ENCODE measurements around the gene RPL38. TPM values are rescaled to one million over a fixed set of nuclear protein-coding genes. Genes with fewer than 3 reads are reported as not detected.

Gene RPL38
- total RNA-seq, 3 donors from 2014 or later (not counting 1 experiment from before 2014, with no cell fraction given): 560 to 802 (median 759) TPM

DNA sequence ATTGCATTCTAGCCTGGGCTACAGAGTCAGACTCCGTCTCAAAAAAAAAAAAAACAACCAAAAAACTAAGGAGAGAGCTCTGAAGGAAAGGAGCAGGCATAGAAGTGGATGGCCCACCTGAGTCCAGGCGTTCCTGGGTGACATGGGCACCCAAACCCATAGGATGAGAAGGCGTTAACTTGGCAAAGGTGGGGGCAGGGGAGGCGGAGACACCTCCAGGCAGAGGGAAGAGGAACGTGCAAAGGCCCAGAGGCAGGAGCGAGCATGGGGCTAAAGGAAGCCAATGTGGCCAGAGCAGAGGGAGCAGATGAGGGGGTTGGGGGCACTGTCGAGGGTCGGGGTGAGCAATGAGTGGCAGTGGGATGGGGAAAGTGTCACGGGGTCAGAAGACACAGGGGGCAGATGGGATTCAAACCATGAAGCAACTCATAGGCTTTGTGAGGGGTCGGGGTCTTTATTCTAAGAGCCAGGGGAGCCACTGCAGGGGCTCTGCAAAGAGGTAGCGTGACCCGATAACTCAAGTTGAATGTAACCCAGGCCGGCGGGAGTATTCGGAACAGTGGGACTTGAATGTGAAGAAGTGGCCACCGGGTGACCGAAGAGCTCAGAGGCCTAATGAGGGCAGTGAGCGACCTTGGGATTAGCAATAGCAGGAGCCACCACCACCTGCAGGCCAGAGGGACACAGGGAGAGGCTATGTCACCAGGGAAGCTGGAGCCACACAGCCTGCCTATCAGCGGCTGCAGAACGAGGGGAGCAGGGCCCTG is 21.7 kb downstream of the RPL38 start:
- no peaks in the 10 kb centered on the region for H3K36me3 Mint-ChIP-seq
- peaks cover 0 to 3% of the 10 kb centered on the region in 2 donors for H3K27me3 Mint-ChIP-seq (ENCODE audit: low read depth in 2 of 2)
- Histone ChIP-seq H3K4me3 (ENCODE audit: low read length) (no peak overlapping the region), H3K4me1 (ENCODE audit: control insufficient read depth, insufficient read depth, low read length) (no peaks in the 10 kb centered on the region), H3K36me3 (ENCODE audit: control insufficient read depth, insufficient read depth, low read length) (peaks cover 2% of the 10 kb centered on the region), H3K27ac (ENCODE audit: low read length) (no peak overlapping the region), H3K27me3 (ENCODE audit: control insufficient read depth, insufficient read depth, low read length) (no peaks in the 10 kb centered on the region), H3K9me3 (ENCODE audit: control insufficient read depth, insufficient read depth, low read length) (no peaks in the 10 kb centered on the region)
- intact Hi-C loops (cut with micrococcal nuclease): no loop called here
- no peak overlapping the region for H3K27ac Mint-ChIP-seq
- H3K4me1 Mint-ChIP-seq: peaks cover 0 to 14% of the 10 kb centered on the region in 2 donors
- 95% methylated on average over 20 of the region's 20 CpGs for WGBS (ENCODE audit: insufficient coverage)
- ATAC-seq (no peak), DNase-seq (no peak)
- TF ChIP-seq, protein P1, sequence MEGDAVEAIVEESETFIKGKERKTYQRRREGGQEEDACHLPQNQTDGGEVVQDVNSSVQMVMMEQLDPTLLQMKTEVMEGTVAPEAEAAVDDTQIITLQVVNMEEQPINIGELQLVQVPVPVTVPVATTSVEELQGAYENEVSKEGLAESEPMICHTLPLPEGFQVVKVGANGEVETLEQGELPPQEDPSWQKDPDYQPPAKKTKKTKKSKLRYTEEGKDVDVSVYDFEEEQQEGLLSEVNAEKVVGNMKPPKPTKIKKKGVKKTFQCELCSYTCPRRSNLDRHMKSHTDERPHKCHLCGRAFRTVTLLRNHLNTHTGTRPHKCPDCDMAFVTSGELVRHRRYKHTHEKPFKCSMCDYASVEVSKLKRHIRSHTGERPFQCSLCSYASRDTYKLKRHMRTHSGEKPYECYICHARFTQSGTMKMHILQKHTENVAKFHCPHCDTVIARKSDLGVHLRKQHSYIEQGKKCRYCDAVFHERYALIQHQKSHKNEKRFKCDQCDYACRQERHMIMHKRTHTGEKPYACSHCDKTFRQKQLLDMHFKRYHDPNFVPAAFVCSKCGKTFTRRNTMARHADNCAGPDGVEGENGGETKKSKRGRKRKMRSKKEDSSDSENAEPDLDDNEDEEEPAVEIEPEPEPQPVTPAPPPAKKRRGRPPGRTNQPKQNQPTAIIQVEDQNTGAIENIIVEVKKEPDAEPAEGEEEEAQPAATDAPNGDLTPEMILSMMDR (IDR thresholded peaks at IDR 0.05): no peak
- H3K4me3 Mint-ChIP-seq: no peak overlapping the region
- H3K9me3 Mint-ChIP-seq: no peaks in the 10 kb centered on the region

DNA sequence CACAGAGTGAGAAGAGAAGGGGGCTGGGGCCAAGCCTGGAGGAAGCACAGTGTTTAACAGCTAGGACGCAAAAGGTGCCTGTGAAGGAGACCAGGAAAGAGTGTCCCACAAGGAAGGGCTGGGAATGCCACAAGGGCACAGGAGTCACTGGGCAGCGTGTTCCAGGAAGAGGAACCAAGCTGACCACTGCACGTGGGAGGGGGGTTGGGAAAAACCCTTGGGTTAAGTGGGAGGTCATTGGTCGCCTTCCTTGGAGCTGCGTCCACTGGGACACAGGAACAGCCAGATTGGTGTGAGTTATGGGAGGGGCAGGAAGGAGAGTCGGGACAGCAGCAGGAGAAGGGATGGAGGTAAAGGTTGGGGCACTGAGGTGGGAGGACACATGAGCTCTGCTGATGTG is 22.8 kb downstream of the RPL38 start:
- H3K4me3 Mint-ChIP-seq: no peak overlapping the region
- H3K36me3 ChIP-seq (ENCODE audit: control insufficient read depth, insufficient read depth, low read length): peaks cover 2% of the 10 kb centered on the region
- TF ChIP-seq, protein P1 (IDR thresholded peaks at IDR 0.05): no peak
- H3K9me3 ChIP-seq (ENCODE audit: control insufficient read depth, insufficient read depth, low read length): no peaks in the 10 kb centered on the region
- ATAC-seq (no peak), DNase-seq (no peak)
- no peaks in the 10 kb centered on the region for H3K4me1 ChIP-seq (ENCODE audit: control insufficient read depth, insufficient read depth, low read length)
- H3K9me3 Mint-ChIP-seq: no peaks in the 10 kb centered on the region
- intact Hi-C loops (cut with micrococcal nuclease): no loop called here
- 93% methylated on average over 6 of the region's 6 CpGs for WGBS (ENCODE audit: insufficient coverage)
- no peaks in the 10 kb centered on the region for H3K27me3 ChIP-seq (ENCODE audit: control insufficient read depth, insufficient read depth, low read length)
- peaks cover 0 to 14% of the 10 kb centered on the region in 2 donors for H3K4me1 Mint-ChIP-seq
- no peak overlapping the region for H3K27ac Mint-ChIP-seq
- H3K36me3 Mint-ChIP-seq: no peaks in the 10 kb centered on the region
- peaks cover 0 to 3% of the 10 kb centered on the region in 2 donors for H3K27me3 Mint-ChIP-seq (ENCODE audit: low read depth in 2 of 2)
- no peak overlapping the region for H3K27ac ChIP-seq (ENCODE audit: low read length)
- no peak overlapping the region for H3K4me3 ChIP-seq (ENCODE audit: low read length)

DNA sequence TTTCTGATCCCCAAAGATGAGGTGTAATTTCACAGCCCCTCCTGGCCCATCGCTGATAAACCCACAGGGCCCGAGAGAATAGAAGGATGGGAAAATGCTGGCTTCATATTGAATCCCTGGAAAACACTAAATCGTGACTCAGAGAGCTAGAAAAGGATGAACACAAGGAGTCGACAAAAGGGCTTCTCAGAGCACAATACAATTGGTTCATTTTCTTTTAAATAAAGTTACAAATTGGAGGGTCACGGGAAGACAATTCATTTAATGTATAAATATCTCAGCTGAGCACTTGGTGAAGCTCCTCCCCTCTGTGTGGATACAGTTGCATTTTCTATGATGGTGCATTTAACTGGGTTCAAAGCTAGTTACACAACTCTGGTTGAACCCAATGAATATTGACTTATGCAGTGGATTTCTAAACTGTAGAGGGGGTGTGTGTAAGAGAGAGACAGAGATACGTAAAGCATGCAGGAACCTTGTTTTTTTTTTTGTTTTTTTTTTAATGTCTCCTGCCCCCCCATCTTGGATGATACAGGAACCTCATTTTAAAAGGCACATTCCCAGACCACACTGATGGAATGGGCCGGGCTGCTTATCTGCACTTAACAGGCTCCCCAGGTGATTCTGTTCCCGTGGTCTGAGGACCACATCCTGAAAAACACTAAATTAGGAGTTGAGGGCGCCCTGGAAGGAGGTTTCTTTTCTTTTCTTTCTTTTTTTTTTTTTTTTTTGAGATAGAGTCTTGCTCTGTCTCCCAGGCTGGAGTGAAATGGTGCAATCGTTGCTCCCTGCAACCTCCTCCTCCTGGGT is 24.0 kb downstream of the RPL38 start:
- H3K4me1 Mint-ChIP-seq: peaks cover 0 to 14% of the 10 kb centered on the region in 2 donors
- ATAC-seq: no peak
- peaks cover 2% of the 10 kb centered on the region for H3K36me3 ChIP-seq (ENCODE audit: control insufficient read depth, insufficient read depth, low read length)
- no peaks in the 10 kb centered on the region for H3K36me3 Mint-ChIP-seq
- H3K27ac ChIP-seq (ENCODE audit: low read length): no peak overlapping the region
- intact Hi-C loops (cut with micrococcal nuclease): no loop called here
- no peak overlapping the region for H3K4me3 Mint-ChIP-seq
- peaks cover 0 to 3% of the 10 kb centered on the region in 2 donors for H3K27me3 Mint-ChIP-seq (ENCODE audit: low read depth in 2 of 2)
- H3K9me3 Mint-ChIP-seq: no peaks in the 10 kb centered on the region
- H3K9me3 ChIP-seq (ENCODE audit: control insufficient read depth, insufficient read depth, low read length): no peaks in the 10 kb centered on the region
- DNase-seq: no peak
- no peak overlapping the region for H3K4me3 ChIP-seq (ENCODE audit: low read length)
- TF ChIP-seq, protein P1 (IDR thresholded peaks at IDR 0.05): no peak
- H3K27ac Mint-ChIP-seq: no peak overlapping the region
- H3K4me1 ChIP-seq (ENCODE audit: control insufficient read depth, insufficient read depth, low read length): no peaks in the 10 kb centered on the region
- no peaks in the 10 kb centered on the region for H3K27me3 ChIP-seq (ENCODE audit: control insufficient read depth, insufficient read depth, low read length)
- WGBS (ENCODE audit: insufficient coverage): 81% methylated on average over 9 of the region's 10 CpGs

Data from natural killer cell (primary cell).